WTC11 (cell line): Measurements from ENCODE around the gene ACOT2. TPM values are rescaled to one million over a fixed set of nuclear protein-coding genes. Genes with fewer than 3 reads are reported as not detected.

ENCODE experiments used
- ATAC-seq: fragments of 200-7000 bp; cut with Tn5 transposase; 2 replicates; pipeline ENCODE4 v1.10.0; 2021; ENCODE audit warnings: mild to moderate bottlenecking, moderate library complexity
- CTCF ChIA-PET: fragments of 300-600 bp; sonication (Branson Sonifier 250); formaldehyde crosslinking; loops from one replicate; lab custom pipeline; 2021; ENCODE audit warnings: antibody characterized with exemption; lab: Charles Lee
- POLR2A ChIA-PET: fragments of 350-600 bp; sonication (Branson Sonifier 250); formaldehyde crosslinking; loops from one replicate; lab custom pipeline; 2021; ENCODE audit warnings: antibody characterized with exemption; lab: Charles Lee
- DNase-seq: peaks from one replicate; pipeline ENCODE4 v3.0.0; 2021; ENCODE audit warnings: low spot score
- H3K27ac Mint-ChIP-seq: 2 replicates; pipeline ENCODE4 v1.8.0; 2021; ENCODE audit warnings: mixed read lengths
- H3K27me3 Mint-ChIP-seq: 2 replicates; pipeline ENCODE4 v1.8.0; 2021; ENCODE audit warnings: low read depth, mild to moderate bottlenecking, moderate library complexity, mixed read lengths
- H3K36me3 Mint-ChIP-seq: 2 replicates; pipeline ENCODE4 v1.8.0; 2021; ENCODE audit warnings: mixed read lengths
- H3K4me1 Mint-ChIP-seq: 2 replicates; pipeline ENCODE4 v1.8.0; 2022; ENCODE audit warnings: mixed read lengths
- H3K4me3 Mint-ChIP-seq: 2 replicates; pipeline ENCODE4 v1.8.0; 2021; ENCODE audit warnings: mild to moderate bottlenecking, moderate library complexity, mixed read lengths
- H3K9me3 Mint-ChIP-seq: 2 replicates; pipeline ENCODE4 v1.8.0; 2021; ENCODE audit warnings: mixed read lengths
- CREB1 ChIP-seq: sonication (generic); formaldehyde crosslinking; IDR thresholded peaks from 2 replicates; pipeline ENCODE4 v1.8.0; 2023; ENCODE audit warnings: mild to moderate bottlenecking, missing genetic modification reagents
- ETV6 ChIP-seq: sonication (generic); formaldehyde crosslinking; IDR thresholded peaks from 2 replicates; pipeline ENCODE4 v1.8.1; 2022; ENCODE audit warnings: mild to moderate bottlenecking, missing genetic modification reagents
- FOXJ3 ChIP-seq: sonication (generic); formaldehyde crosslinking; IDR thresholded peaks from 2 replicates; pipeline ENCODE4 v1.9.0; 2021; ENCODE audit warnings: missing genetic modification reagents, mild to moderate bottlenecking, borderline replicate concordance
- GTF2I ChIP-seq: fragments of 250-450 bp; sonication (Bioruptor Pico); conservative IDR thresholded peaks from 2 replicates; pipeline ENCODE4 v1.4.0; 2021; ENCODE audit warnings: mild to moderate bottlenecking
- TCF7 ChIP-seq: sonication (generic); formaldehyde crosslinking; IDR thresholded peaks from 2 replicates; pipeline ENCODE4 v1.8.0; 2022; ENCODE audit warnings: mild to moderate bottlenecking, low read depth, missing genetic modification reagents, moderate library complexity
- ZNF396 ChIP-seq: fragments of 250-450 bp; sonication (Bioruptor Pico); IDR thresholded peaks from 2 replicates; pipeline ENCODE4 v1.8.0; 2021; ENCODE audit warnings: mild to moderate bottlenecking, moderate library complexity, borderline replicate concordance
- total RNA-seq: library from RNA; stranded (reverse); gene quantifications from 3 replicates; pipeline ENCODE4 v1.2.3, GENCODE V29; 2021
- TF ChIP-seq, protein P1 (sequence below): sonication (generic); formaldehyde crosslinking; IDR thresholded peaks from 2 replicates; pipeline ENCODE4 v1.8.1; 2023; ENCODE audit warnings: mild to moderate bottlenecking, missing genetic modification reagents, moderate library complexity
- TF ChIP-seq, protein P2 (sequence below): sonication (generic); formaldehyde crosslinking; IDR thresholded peaks from 2 replicates; pipeline ENCODE4 v1.8.1; 2022; ENCODE audit warnings: low read depth, missing genetic modification reagents, borderline replicate concordance
- TF ChIP-seq, protein P3 (sequence below): fragments of 250-450 bp; sonication (Bioruptor Pico); IDR thresholded peaks from 2 replicates; pipeline ENCODE4 v2.1.2; 2022; ENCODE audit warnings: mild to moderate bottlenecking, moderate library complexity
- TF ChIP-seq, protein P4 (sequence below): sonication (generic); formaldehyde crosslinking; IDR thresholded peaks from 2 replicates; pipeline ENCODE4 v1.8.1; 2023; ENCODE audit warnings: mild to moderate bottlenecking, missing genetic modification reagents, borderline replicate concordance
- TF ChIP-seq, protein P5 (sequence below): sonication (generic); formaldehyde crosslinking; IDR thresholded peaks from 2 replicates; pipeline ENCODE4 v1.8.0; 2022; ENCODE audit warnings: missing genetic modification reagents
- TF ChIP-seq, protein P6 (sequence below): sonication (generic); formaldehyde crosslinking; IDR thresholded peaks from 2 replicates; pipeline ENCODE4 v1.8.1; 2023; ENCODE audit warnings: mild to moderate bottlenecking, missing genetic modification reagents, moderate library complexity
- TF ChIP-seq, protein P7 (sequence below): sonication (generic); formaldehyde crosslinking; IDR thresholded peaks from 2 replicates; pipeline ENCODE4 v1.8.0; 2023; ENCODE audit warnings: mild to moderate bottlenecking, missing genetic modification reagents
- TF ChIP-seq, protein P8 (sequence below): sonication (generic); formaldehyde crosslinking; conservative IDR thresholded peaks from 2 replicates; pipeline ENCODE4 v1.8.1; 2022; ENCODE audit warnings: mild to moderate bottlenecking, missing genetic modification reagents
- TF ChIP-seq, protein P9 (sequence below): sonication (generic); formaldehyde crosslinking; IDR thresholded peaks from 2 replicates; pipeline ENCODE4 v1.8.0; 2022; ENCODE audit warnings: mild to moderate bottlenecking, missing genetic modification reagents
- TF ChIP-seq, protein P10 (sequence below): sonication (generic); formaldehyde crosslinking; conservative IDR thresholded peaks from 2 replicates; pipeline ENCODE4 v1.8.1; 2023; ENCODE audit warnings: mild to moderate bottlenecking, low read depth, missing genetic modification reagents, moderate library complexity

Gene ACOT2
- total RNA-seq, 1 experiment from 2014 or later: 13.7 TPM

DNA sequence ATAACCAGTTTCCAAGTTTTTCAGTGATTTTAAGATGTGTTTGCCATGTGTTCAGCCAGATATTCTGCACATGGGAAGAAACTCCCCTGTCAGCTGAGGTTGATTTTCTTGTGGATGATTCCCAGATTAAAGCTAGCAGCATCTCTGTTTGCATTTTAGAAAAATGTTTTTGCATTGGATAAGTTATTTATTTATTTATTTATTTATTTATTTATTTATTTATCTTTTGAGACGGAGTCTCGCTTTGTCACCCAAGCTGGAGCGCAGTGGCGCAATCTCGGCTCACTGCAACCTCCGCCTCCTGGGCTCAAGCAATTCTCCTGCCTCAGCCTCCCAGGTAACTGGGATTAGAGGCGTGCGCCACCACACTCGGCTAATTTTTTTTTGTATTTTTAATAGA, 25.5 kb downstream of the ACOT2 start (continued):
- TF ChIP-seq, protein P1, sequence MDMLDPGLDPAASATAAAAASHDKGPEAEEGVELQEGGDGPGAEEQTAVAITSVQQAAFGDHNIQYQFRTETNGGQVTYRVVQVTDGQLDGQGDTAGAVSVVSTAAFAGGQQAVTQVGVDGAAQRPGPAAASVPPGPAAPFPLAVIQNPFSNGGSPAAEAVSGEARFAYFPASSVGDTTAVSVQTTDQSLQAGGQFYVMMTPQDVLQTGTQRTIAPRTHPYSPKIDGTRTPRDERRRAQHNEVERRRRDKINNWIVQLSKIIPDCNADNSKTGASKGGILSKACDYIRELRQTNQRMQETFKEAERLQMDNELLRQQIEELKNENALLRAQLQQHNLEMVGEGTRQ (CRISPR knock-in tag): no peak

DNA sequence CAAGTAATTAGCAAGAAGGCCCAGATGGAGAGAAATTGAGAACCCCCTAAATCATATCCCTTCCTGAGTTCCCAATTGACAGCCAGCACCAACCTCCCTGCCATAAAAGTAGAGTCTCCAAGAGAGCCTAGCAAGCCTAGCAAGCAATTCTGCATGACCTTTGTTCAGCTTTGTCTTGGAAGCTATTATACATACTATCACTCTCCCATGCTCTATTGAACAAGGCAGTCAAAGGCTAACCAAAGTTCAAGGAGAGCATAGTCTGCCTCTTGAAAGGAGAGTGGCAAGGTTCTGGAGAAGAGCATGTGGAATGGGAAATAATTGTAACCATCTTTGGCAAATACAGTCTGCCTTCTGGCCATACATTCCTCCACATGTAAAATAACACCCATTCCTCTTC, 30.5 kb downstream of the ACOT2 start:
- Mint-ChIP-seq H3K27me3 (no peaks in the 10 kb centered on the region; the same call in 1 of the 2 replicates), H3K4me3 (no peak overlapping the region), H3K27ac (no peak overlapping the region), H3K36me3 (no peaks in the 10 kb centered on the region; the same call in 1 of the 2 replicates), H3K4me1 (no peaks in the 10 kb centered on the region)
- ATAC-seq: no peak
- no peak for DNase-seq
- CTCF ChIA-PET: no interaction called here
- POLR2A ChIA-PET: no interaction called here
- no peak for TF ChIP-seq FOXJ3 (CRISPR knock-in tag)
- TF ChIP-seq, protein P2, sequence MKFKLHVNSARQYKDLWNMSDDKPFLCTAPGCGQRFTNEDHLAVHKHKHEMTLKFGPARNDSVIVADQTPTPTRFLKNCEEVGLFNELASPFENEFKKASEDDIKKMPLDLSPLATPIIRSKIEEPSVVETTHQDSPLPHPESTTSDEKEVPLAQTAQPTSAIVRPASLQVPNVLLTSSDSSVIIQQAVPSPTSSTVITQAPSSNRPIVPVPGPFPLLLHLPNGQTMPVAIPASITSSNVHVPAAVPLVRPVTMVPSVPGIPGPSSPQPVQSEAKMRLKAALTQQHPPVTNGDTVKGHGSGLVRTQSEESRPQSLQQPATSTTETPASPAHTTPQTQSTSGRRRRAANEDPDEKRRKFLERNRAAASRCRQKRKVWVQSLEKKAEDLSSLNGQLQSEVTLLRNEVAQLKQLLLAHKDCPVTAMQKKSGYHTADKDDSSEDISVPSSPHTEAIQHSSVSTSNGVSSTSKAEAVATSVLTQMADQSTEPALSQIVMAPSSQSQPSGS (CRISPR knock-in tag): no peak
- no peak for TF ChIP-seq ZNF396 (CRISPR knock-in tag)
- TF ChIP-seq ETV6 (CRISPR knock-in tag): no peak
- no peak for TF ChIP-seq GTF2I (CRISPR knock-in tag)
- TF ChIP-seq, protein P3, sequence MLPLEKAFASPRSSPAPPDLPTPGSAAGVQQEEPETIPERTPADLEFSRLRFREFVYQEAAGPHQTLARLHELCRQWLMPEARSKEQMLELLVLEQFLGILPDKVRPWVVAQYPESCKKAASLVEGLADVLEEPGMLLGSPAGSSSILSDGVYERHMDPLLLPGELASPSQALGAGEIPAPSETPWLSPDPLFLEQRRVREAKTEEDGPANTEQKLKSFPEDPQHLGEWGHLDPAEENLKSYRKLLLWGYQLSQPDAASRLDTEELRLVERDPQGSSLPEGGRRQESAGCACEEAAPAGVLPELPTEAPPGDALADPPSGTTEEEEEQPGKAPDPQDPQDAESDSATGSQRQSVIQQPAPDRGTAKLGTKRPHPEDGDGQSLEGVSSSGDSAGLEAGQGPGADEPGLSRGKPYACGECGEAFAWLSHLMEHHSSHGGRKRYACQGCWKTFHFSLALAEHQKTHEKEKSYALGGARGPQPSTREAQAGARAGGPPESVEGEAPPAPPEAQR (CRISPR knock-in tag): no peak
- TF ChIP-seq, protein P4, sequence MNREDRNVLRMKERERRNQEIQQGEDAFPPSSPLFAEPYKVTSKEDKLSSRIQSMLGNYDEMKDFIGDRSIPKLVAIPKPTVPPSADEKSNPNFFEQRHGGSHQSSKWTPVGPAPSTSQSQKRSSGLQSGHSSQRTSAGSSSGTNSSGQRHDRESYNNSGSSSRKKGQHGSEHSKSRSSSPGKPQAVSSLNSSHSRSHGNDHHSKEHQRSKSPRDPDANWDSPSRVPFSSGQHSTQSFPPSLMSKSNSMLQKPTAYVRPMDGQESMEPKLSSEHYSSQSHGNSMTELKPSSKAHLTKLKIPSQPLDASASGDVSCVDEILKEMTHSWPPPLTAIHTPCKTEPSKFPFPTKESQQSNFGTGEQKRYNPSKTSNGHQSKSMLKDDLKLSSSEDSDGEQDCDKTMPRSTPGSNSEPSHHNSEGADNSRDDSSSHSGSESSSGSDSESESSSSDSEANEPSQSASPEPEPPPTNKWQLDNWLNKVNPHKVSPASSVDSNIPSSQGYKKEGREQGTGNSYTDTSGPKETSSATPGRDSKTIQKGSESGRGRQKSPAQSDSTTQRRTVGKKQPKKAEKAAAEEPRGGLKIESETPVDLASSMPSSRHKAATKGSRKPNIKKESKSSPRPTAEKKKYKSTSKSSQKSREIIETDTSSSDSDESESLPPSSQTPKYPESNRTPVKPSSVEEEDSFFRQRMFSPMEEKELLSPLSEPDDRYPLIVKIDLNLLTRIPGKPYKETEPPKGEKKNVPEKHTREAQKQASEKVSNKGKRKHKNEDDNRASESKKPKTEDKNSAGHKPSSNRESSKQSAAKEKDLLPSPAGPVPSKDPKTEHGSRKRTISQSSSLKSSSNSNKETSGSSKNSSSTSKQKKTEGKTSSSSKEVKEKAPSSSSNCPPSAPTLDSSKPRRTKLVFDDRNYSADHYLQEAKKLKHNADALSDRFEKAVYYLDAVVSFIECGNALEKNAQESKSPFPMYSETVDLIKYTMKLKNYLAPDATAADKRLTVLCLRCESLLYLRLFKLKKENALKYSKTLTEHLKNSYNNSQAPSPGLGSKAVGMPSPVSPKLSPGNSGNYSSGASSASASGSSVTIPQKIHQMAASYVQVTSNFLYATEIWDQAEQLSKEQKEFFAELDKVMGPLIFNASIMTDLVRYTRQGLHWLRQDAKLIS (CRISPR knock-in tag): no peak
- TF ChIP-seq, protein P5, sequence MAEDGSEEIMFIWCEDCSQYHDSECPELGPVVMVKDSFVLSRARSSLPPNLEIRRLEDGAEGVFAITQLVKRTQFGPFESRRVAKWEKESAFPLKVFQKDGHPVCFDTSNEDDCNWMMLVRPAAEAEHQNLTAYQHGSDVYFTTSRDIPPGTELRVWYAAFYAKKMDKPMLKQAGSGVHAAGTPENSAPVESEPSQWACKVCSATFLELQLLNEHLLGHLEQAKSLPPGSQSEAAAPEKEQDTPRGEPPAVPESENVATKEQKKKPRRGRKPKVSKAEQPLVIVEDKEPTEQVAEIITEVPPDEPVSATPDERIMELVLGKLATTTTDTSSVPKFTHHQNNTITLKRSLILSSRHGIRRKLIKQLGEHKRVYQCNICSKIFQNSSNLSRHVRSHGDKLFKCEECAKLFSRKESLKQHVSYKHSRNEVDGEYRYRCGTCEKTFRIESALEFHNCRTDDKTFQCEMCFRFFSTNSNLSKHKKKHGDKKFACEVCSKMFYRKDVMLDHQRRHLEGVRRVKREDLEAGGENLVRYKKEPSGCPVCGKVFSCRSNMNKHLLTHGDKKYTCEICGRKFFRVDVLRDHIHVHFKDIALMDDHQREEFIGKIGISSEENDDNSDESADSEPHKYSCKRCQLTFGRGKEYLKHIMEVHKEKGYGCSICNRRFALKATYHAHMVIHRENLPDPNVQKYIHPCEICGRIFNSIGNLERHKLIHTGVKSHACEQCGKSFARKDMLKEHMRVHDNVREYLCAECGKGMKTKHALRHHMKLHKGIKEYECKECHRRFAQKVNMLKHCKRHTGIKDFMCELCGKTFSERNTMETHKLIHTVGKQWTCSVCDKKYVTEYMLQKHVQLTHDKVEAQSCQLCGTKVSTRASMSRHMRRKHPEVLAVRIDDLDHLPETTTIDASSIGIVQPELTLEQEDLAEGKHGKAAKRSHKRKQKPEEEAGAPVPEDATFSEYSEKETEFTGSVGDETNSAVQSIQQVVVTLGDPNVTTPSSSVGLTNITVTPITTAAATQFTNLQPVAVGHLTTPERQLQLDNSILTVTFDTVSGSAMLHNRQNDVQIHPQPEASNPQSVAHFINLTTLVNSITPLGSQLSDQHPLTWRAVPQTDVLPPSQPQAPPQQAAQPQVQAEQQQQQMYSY (CRISPR knock-in tag): no peak
- TF ChIP-seq, protein P6, sequence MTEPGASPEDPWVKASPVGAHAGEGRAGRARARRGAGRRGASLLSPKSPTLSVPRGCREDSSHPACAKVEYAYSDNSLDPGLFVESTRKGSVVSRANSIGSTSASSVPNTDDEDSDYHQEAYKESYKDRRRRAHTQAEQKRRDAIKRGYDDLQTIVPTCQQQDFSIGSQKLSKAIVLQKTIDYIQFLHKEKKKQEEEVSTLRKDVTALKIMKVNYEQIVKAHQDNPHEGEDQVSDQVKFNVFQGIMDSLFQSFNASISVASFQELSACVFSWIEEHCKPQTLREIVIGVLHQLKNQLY: no peak
- TF ChIP-seq, protein P7, sequence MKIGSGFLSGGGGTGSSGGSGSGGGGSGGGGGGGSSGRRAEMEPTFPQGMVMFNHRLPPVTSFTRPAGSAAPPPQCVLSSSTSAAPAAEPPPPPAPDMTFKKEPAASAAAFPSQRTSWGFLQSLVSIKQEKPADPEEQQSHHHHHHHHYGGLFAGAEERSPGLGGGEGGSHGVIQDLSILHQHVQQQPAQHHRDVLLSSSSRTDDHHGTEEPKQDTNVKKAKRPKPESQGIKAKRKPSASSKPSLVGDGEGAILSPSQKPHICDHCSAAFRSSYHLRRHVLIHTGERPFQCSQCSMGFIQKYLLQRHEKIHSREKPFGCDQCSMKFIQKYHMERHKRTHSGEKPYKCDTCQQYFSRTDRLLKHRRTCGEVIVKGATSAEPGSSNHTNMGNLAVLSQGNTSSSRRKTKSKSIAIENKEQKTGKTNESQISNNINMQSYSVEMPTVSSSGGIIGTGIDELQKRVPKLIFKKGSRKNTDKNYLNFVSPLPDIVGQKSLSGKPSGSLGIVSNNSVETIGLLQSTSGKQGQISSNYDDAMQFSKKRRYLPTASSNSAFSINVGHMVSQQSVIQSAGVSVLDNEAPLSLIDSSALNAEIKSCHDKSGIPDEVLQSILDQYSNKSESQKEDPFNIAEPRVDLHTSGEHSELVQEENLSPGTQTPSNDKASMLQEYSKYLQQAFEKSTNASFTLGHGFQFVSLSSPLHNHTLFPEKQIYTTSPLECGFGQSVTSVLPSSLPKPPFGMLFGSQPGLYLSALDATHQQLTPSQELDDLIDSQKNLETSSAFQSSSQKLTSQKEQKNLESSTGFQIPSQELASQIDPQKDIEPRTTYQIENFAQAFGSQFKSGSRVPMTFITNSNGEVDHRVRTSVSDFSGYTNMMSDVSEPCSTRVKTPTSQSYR (CRISPR knock-in tag): no peak
- TF ChIP-seq, protein P8, sequence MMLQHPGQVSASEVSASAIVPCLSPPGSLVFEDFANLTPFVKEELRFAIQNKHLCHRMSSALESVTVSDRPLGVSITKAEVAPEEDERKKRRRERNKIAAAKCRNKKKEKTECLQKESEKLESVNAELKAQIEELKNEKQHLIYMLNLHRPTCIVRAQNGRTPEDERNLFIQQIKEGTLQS (CRISPR knock-in tag): no peak
- TF ChIP-seq, protein P9, sequence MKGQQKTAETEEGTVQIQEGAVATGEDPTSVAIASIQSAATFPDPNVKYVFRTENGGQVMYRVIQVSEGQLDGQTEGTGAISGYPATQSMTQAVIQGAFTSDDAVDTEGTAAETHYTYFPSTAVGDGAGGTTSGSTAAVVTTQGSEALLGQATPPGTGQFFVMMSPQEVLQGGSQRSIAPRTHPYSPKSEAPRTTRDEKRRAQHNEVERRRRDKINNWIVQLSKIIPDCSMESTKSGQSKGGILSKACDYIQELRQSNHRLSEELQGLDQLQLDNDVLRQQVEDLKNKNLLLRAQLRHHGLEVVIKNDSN: no peak
- no peak for TF ChIP-seq TCF7 (CRISPR knock-in tag)
- TF ChIP-seq, protein P10, sequence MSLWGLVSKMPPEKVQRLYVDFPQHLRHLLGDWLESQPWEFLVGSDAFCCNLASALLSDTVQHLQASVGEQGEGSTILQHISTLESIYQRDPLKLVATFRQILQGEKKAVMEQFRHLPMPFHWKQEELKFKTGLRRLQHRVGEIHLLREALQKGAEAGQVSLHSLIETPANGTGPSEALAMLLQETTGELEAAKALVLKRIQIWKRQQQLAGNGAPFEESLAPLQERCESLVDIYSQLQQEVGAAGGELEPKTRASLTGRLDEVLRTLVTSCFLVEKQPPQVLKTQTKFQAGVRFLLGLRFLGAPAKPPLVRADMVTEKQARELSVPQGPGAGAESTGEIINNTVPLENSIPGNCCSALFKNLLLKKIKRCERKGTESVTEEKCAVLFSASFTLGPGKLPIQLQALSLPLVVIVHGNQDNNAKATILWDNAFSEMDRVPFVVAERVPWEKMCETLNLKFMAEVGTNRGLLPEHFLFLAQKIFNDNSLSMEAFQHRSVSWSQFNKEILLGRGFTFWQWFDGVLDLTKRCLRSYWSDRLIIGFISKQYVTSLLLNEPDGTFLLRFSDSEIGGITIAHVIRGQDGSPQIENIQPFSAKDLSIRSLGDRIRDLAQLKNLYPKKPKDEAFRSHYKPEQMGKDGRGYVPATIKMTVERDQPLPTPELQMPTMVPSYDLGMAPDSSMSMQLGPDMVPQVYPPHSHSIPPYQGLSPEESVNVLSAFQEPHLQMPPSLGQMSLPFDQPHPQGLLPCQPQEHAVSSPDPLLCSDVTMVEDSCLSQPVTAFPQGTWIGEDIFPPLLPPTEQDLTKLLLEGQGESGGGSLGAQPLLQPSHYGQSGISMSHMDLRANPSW: no peak
- no peak for TF ChIP-seq CREB1 (CRISPR knock-in tag)
- TF ChIP-seq, all 79 proteins: peak for 0
- H3K9me3 Mint-ChIP-seq: peaks cover under 1% of the 10 kb centered on the region
